Caco-2 (cell line): ENCODE measurements around the gene ARFGAP1. TPM values are rescaled to one million over a fixed set of nuclear protein-coding genes. Genes with fewer than 3 reads are reported as not detected.

ENCODE experiments used
- BruUV-seq: library from RNA; stranded (reverse); fragments of 400-500 nt; replicated peaks from 2 replicates; lab custom pipeline; 2021; lab: Mats Ljungman, UMichigan
- CTCF ChIA-PET: fragments of 300-600 bp; sonication (Branson Sonifier 250); formaldehyde crosslinking; loops from one replicate; lab custom pipeline; 2022; ENCODE audit warnings: antibody characterized with exemption; lab: Charles Lee
- POLR2A ChIA-PET: fragments of 300-600 bp; sonication (Branson Sonifier 250); formaldehyde crosslinking; loops from one replicate; lab custom pipeline; 2022; ENCODE audit warnings: antibody characterized with exemption; lab: Charles Lee
- DNase-seq, 2 experiments: peaks; one replicate each; pipeline versions ENCODE4 v3.0.0 to v3.0.0-alpha.2; 2020 to 2022
- H3K27me3 ChIP-seq: replicated peaks from 2 replicates; pipeline ENCODE4 v1.6.0; 2011; ENCODE audit warnings: low read length; ENCODE audit not compliant: control insufficient read depth, insufficient read depth
- H3K36me3 ChIP-seq: 2 replicates; pipeline ENCODE4 v1.5.1; 2011; ENCODE audit warnings: low read length; ENCODE audit not compliant: control insufficient read depth, insufficient read depth
- H3K4me1 ChIP-seq: fragments of 250-450 bp; sonication (Bioruptor Pico); 2 replicates; pipeline ENCODE4 v1.5.1; 2020; ENCODE audit warnings: mild to moderate bottlenecking
- H3K4me3 ChIP-seq: 2 replicates; pipeline ENCODE4 v1.5.1; 2011; ENCODE audit warnings: low read depth, mild to moderate bottlenecking, control low read depth, low read length
- H3K9me3 ChIP-seq: fragments of 250-450 bp; sonication (Bioruptor Pico); 2 replicates; pipeline ENCODE4 v1.5.1; 2020; ENCODE audit warnings: mild to moderate bottlenecking, moderate library complexity
- H3K27ac Mint-ChIP-seq: one replicate; pipeline ENCODE4 v1.8.0; 2022; ENCODE audit warnings: mixed read lengths; ENCODE audit not compliant: unreplicated experiment
- H3K27me3 Mint-ChIP-seq: one replicate; pipeline ENCODE4 v1.8.0; 2022; ENCODE audit warnings: mixed read lengths; ENCODE audit not compliant: insufficient read depth, unreplicated experiment
- H3K36me3 Mint-ChIP-seq: one replicate; pipeline ENCODE4 v1.8.0; 2022; ENCODE audit warnings: mild to moderate bottlenecking, mixed read lengths; ENCODE audit not compliant: insufficient read depth, unreplicated experiment
- H3K4me1 Mint-ChIP-seq: one replicate; pipeline ENCODE4 v1.8.0; 2022; ENCODE audit warnings: low read depth, mixed read lengths; ENCODE audit not compliant: unreplicated experiment
- H3K4me3 Mint-ChIP-seq: one replicate; pipeline ENCODE4 v1.8.0; 2022; ENCODE audit warnings: mild to moderate bottlenecking, moderate library complexity, mixed read lengths; ENCODE audit not compliant: unreplicated experiment
- H3K9me3 Mint-ChIP-seq: one replicate; pipeline ENCODE4 v1.8.0; 2022; ENCODE audit warnings: mixed read lengths; ENCODE audit not compliant: unreplicated experiment
- intact Hi-C: fragments of 100-400 bp; cut with micrococcal nuclease; formaldehyde crosslinking; loops from one replicate; pipeline ENCODE4 v1.10.0; 2022; ENCODE audit not compliant: unreplicated experiment
- total RNA-seq: library from RNA; stranded (reverse); gene quantifications from 2 replicates; pipeline ENCODE4 v1.2.3, GENCODE V29; 2022
- TF ChIP-seq, protein P1 (sequence below), 2 experiments: fragments of 200-600 bp in 1 of 2; IDR thresholded peaks; 1 replicate in 1 of 2; 2 replicates in 1 of 2; pipeline versions ENCODE4 v1.5.1 to v1.8.0; 2011 to 2022; ENCODE audit warnings: antibody characterized with exemption in 1 of 2, control low read depth in 1 of 2, inconsistent platforms in 1 of 2, low read depth in 1 of 2, low read length in 1 of 2, mild to moderate bottlenecking in 1 of 2, moderate library complexity in 1 of 2; ENCODE audit not compliant: insufficient read depth in 1 of 2, severe bottlenecking in 1 of 2, unreplicated experiment in 1 of 2

ARFGAP1 gene
- total RNA-seq, 1 experiment from 2014 or later = 275 TPM

DNA sequence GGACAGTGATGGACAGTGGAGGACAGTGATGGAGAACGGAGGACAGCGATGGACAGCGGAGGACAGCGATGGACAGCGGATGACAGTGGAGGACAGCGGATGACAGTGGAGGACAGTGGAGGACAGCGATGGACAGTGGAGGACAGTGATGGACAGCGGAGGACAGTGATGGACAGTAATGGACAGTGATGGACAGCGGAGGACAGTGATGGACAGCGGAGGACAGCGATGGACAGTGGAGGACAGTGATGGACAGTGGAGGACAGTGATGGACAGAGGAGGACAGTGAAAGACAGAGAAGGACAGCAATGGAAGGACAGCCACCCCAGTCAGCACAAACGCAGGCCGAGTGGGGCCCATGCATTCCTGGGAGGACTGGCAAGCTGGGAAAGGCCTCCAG is 15.0 kb upstream of the ARFGAP1 start:
- no peaks in the 10 kb centered on the region for H3K9me3 Mint-ChIP-seq
- TF ChIP-seq, protein P1, sequence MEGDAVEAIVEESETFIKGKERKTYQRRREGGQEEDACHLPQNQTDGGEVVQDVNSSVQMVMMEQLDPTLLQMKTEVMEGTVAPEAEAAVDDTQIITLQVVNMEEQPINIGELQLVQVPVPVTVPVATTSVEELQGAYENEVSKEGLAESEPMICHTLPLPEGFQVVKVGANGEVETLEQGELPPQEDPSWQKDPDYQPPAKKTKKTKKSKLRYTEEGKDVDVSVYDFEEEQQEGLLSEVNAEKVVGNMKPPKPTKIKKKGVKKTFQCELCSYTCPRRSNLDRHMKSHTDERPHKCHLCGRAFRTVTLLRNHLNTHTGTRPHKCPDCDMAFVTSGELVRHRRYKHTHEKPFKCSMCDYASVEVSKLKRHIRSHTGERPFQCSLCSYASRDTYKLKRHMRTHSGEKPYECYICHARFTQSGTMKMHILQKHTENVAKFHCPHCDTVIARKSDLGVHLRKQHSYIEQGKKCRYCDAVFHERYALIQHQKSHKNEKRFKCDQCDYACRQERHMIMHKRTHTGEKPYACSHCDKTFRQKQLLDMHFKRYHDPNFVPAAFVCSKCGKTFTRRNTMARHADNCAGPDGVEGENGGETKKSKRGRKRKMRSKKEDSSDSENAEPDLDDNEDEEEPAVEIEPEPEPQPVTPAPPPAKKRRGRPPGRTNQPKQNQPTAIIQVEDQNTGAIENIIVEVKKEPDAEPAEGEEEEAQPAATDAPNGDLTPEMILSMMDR (IDR thresholded peaks at IDR 0.05; ENCODE audit: insufficient read depth in 1 of 2, low read depth in 1 of 2, low read length in 1 of 2, severe bottlenecking in 1 of 2, unreplicated experiment in 1 of 2) = no peak
- Histone ChIP-seq H3K4me3 (no peak overlapping the region), H3K4me1 (peaks cover 74% of the 10 kb centered on the region), H3K9me3 (no peaks in the 10 kb centered on the region), H3K27me3 (no peaks in the 10 kb centered on the region), H3K36me3 (no peaks in the 10 kb centered on the region)
- intact Hi-C loops = no loop called here
- no peak for DNase-seq
- BruUV-seq = no TSS peak
- H3K4me3 Mint-ChIP-seq = no peak overlapping the region
- CTCF ChIA-PET = interaction anchor here (0.7 kb wide), 1 partner anchor 107 kb away, joined by 3 read pairs; no protein-coding TSS in a partner anchor
- POLR2A ChIA-PET = no interaction called here
- no peaks in the 10 kb centered on the region for H3K27me3 Mint-ChIP-seq
- no peaks in the 10 kb centered on the region for H3K36me3 Mint-ChIP-seq
- H3K4me1 Mint-ChIP-seq = peaks cover 52% of the 10 kb centered on the region
- H3K27ac Mint-ChIP-seq = no peak overlapping the region

DNA sequence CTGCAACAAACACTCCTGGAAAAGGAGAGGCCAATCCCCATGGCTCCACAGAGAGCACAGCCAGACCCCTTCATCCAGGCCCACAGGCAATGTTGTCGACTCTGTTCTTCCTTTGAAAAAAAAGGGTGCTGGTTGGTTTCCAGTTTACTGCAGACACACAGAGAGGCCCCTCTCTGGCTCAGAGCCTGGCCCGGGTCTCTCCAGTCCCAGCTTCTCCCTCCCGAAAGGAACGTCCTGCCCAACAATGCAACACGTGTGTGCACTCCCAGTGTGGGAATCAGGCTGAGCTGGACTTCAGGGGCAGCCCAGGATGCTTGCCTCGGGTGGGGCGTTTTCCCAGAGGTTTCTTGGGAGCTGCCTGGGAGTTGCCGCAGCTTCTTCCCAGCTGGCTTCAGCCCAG is 13.8 kb upstream of the ARFGAP1 start:
- Mint-ChIP-seq H3K27ac (no peak overlapping the region), H3K4me1 (peaks cover 59% of the 10 kb centered on the region), H3K4me3 (no peak overlapping the region), H3K9me3 (no peaks in the 10 kb centered on the region), H3K36me3 (no peaks in the 10 kb centered on the region), H3K27me3 (no peaks in the 10 kb centered on the region)
- no TSS peak for BruUV-seq
- Histone ChIP-seq H3K27me3 (no peaks in the 10 kb centered on the region), H3K9me3 (no peaks in the 10 kb centered on the region), H3K4me3 (no peak overlapping the region), H3K4me1 (peaks cover 76% of the 10 kb centered on the region), H3K36me3 (no peaks in the 10 kb centered on the region)
- ChIA-PET POLR2A (no interaction called here), CTCF (interaction anchor here (1.1 to 3.5 kb wide), 2 partner anchors 24 to 36 kb away, joined by 3 to 14 read pairs; no protein-coding TSS in a partner anchor)
- DNase-seq = no peak
- intact Hi-C loops = no loop called here
- TF ChIP-seq, protein P1 (IDR thresholded peaks at IDR 0.05; ENCODE audit: insufficient read depth in 1 of 2, low read depth in 1 of 2, low read length in 1 of 2, severe bottlenecking in 1 of 2, unreplicated experiment in 1 of 2) = no peak

DNA sequence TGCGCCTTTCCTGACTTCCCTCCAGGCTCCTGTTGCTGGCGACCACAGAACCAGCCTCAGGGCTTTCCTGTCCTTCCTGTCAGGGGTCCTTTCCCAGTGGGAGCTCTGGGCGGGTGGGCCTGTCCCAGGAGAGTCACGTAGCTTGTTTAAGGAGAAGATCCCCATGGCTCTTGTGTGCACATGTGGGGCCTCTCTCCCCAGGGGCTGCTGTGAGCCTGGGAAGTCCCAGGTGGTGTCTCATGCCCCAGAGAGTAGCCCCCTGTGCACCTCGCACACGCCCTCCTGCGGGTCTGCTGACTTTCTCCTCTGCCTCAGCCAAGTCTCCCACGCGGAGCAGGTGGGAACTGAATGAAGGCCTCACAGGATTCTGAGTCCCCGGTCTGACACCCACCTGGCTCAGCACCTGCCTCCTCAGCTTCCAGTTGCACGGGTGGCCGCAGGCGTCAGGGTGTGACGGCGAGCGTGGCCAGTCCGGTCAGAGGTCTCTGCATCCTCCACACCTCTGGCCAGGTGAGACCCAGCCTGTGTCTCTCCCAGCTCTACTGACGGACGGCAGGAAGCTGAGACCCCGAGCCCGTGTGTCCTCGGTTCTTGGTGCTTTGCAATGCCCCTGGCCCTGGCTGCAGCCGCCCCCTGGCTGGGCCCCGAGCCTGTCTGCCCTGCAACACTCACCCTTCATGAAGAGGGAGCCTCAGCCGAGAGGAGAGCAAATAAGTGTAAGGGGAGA is 12.7 kb upstream of the ARFGAP1 start:
- no peaks in the 10 kb centered on the region for H3K36me3 ChIP-seq
- intact Hi-C loops = no loop called here
- peaks cover 72% of the 10 kb centered on the region for H3K4me1 ChIP-seq
- no TSS peak for BruUV-seq
- no peak overlapping the region for H3K4me3 ChIP-seq
- no peaks in the 10 kb centered on the region for H3K9me3 Mint-ChIP-seq
- no peak overlapping the region for H3K4me3 Mint-ChIP-seq
- no peak for DNase-seq
- POLR2A ChIA-PET = interaction anchor here (1.4 kb wide), 1 partner anchor 13 kb away, joined by 4 read pairs; the partner anchor contains the start of gene ARFGAP1
- H3K27me3 ChIP-seq = no peaks in the 10 kb centered on the region
- H3K27me3 Mint-ChIP-seq = no peaks in the 10 kb centered on the region
- no peaks in the 10 kb centered on the region for H3K9me3 ChIP-seq
- peaks cover 57% of the 10 kb centered on the region for H3K4me1 Mint-ChIP-seq
- CTCF ChIA-PET = interaction anchor here (0.6 to 3.5 kb wide), 3 partner anchors 25 to 49 kb away, joined by 3 to 14 read pairs (median 3); no protein-coding TSS in a partner anchor
- TF ChIP-seq, protein P1 (IDR thresholded peaks at IDR 0.05; ENCODE audit: insufficient read depth in 1 of 2, low read depth in 1 of 2, low read length in 1 of 2, severe bottlenecking in 1 of 2, unreplicated experiment in 1 of 2) = no peak
- H3K36me3 Mint-ChIP-seq = no peaks in the 10 kb centered on the region
- H3K27ac Mint-ChIP-seq = peak overlapping the region; percentile 8
